ENCODE measurements around the gene PDE8B.

PDE8B gene

GRCh38 chr5:77309140-77309539 is 98.7 kb downstream of the PDE8B start:
- DNase-seq (ENCODE audit: low read depth, low spot score): no peak

GRCh38 chr5:77310494-77311213 is 100.2 kb downstream of the PDE8B start:
- DNase-seq (ENCODE audit: low read depth, low spot score): no peak
- no peak overlapping the region for H3K4me3 ChIP-seq (ENCODE audit: low read length)

More at GRCh38 chr5:77309140-77309539, 98.7 kb downstream of the PDE8B start:
- H3K4me3 ChIP-seq (ENCODE audit: low read length): no peak overlapping the region

- no peak overlapping the region for H3K4me3 ChIP-seq (ENCODE audit: low read length)
- no peak for DNase-seq (ENCODE audit: low read depth, low spot score)
Observed at GRCh38 chr5:77311214-77311571, 100.7 kb downstream of the PDE8B start.

- DNase-seq (ENCODE audit: low read depth, low spot score): no peak
- no peak overlapping the region for H3K4me3 ChIP-seq (ENCODE audit: low read length)
Observed at GRCh38 chr5:77312413-77312812, 101.9 kb downstream of the PDE8B start.

GRCh38 chr5:77316871-77317661 is 106.6 kb downstream of the PDE8B start:
- no peak for DNase-seq (ENCODE audit: low read depth, low spot score)
- H3K4me3 ChIP-seq (ENCODE audit: low read length): no peak overlapping the region

GRCh38 chr5:77318060-77318459 is 107.6 kb downstream of the PDE8B start:
- no peak for DNase-seq (ENCODE audit: low read depth, low spot score)
- H3K4me3 ChIP-seq (ENCODE audit: low read length): no peak overlapping the region

- no peak for DNase-seq (ENCODE audit: low read depth, low spot score)
- H3K4me3 ChIP-seq (ENCODE audit: low read length): no peak overlapping the region
Observed at GRCh38 chr5:77319117-77319804, 108.8 kb downstream of the PDE8B start.

- no peak for DNase-seq (ENCODE audit: low read depth, low spot score)
- H3K4me3 ChIP-seq (ENCODE audit: low read length): no peak overlapping the region
Observed at GRCh38 chr5:77321793-77322394, 111.4 kb downstream of the PDE8B start.

GRCh38 chr5:77322406-77322805 is 111.9 kb downstream of the PDE8B start:
- H3K4me3 ChIP-seq (ENCODE audit: low read length): no peak overlapping the region
- DNase-seq (ENCODE audit: low read depth, low spot score): no peak

- H3K4me3 ChIP-seq (ENCODE audit: low read length): no peak overlapping the region
- no peak for DNase-seq (ENCODE audit: low read depth, low spot score)
Observed at GRCh38 chr5:77325921-77326541, 115.6 kb downstream of the PDE8B start.

- DNase-seq (ENCODE audit: low read depth, low spot score): no peak
Observed at GRCh38 chr5:77326986-77327734, 116.7 kb downstream of the PDE8B start.

GRCh38 chr5:77328930-77329647 is 118.6 kb downstream of the PDE8B start:
- DNase-seq (ENCODE audit: low read depth, low spot score): no peak
- no peak overlapping the region for H3K4me3 ChIP-seq (ENCODE audit: low read length)

More at GRCh38 chr5:77326986-77327734, 116.7 kb downstream of the PDE8B start:
- no peak overlapping the region for H3K4me3 ChIP-seq (ENCODE audit: low read length)

GRCh38 chr5:77329664-77330430 is 119.4 kb downstream of the PDE8B start:
- H3K4me3 ChIP-seq (ENCODE audit: low read length): no peak overlapping the region
- DNase-seq (ENCODE audit: low read depth, low spot score): no peak

GRCh38 chr5:77333036-77333435 is 122.6 kb downstream of the PDE8B start:
- H3K4me3 ChIP-seq (ENCODE audit: low read length): no peak overlapping the region
- no peak for DNase-seq (ENCODE audit: low read depth, low spot score)

- DNase-seq (ENCODE audit: low read depth, low spot score): no peak
- H3K4me3 ChIP-seq (ENCODE audit: low read length): no peak overlapping the region
Observed at GRCh38 chr5:77333451-77334123, 123.1 kb downstream of the PDE8B start.

- H3K4me3 ChIP-seq (ENCODE audit: low read length): no peak overlapping the region
- DNase-seq (ENCODE audit: low read depth, low spot score): no peak
Observed at GRCh38 chr5:77337246-77337645, 126.8 kb downstream of the PDE8B start.

GRCh38 chr5:77337686-77338085 is 127.2 kb downstream of the PDE8B start:
- no peak overlapping the region for H3K4me3 ChIP-seq (ENCODE audit: low read length)
- no peak for DNase-seq (ENCODE audit: low read depth, low spot score)

Measured in Jurkat, Clone E6-1 (cell line).